Measurements from ENCODE around the gene ANKRD63.
A peak's percentile ranks its signal among the peaks of the same experiment; 100 is the strongest.

Gene ANKRD63

DNA sequence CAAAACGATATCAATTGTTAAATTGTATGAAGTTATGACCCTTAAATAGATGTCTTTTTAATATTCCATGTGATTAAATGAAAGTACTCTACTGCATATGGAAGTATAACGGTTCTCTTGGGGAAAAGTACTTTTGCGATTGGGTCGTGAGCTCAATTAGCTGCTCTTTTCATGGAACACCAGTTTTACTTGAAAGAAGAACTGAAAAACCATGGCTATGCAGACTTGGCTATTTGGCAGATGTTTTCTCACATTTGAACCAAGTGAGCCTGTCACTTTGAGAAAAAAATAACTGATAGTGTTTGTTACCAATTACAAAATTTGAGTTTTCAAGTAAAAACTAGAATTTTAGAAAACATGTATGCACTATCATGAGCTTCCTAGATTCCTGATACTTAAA, 34.7 kb upstream of the ANKRD63 start:
- H3K27me3 ChIP-seq = no peaks in the 10 kb centered on the region
- peaks cover 4% of the 10 kb centered on the region for H3K4me1 ChIP-seq
- no peak for TF ChIP-seq CTCF (IDR thresholded peaks at IDR 0.05; ENCODE audit: low read depth, low read length)
- H3K36me3 ChIP-seq = no peaks in the 10 kb centered on the region
- H3K4me3 ChIP-seq (ENCODE audit: low read depth, low read length) = no peak overlapping the region
- no peak for DNase-seq
- H3K9me3 ChIP-seq = no peaks in the 10 kb centered on the region

- peaks cover 4% of the 10 kb centered on the region for H3K4me1 ChIP-seq
- no peak for TF ChIP-seq CTCF (IDR thresholded peaks at IDR 0.05; ENCODE audit: low read depth, low read length)
- no peaks in the 10 kb centered on the region for H3K36me3 ChIP-seq
- DNase-seq = no peak
- H3K9me3 ChIP-seq = no peaks in the 10 kb centered on the region
- H3K4me3 ChIP-seq (ENCODE audit: low read depth, low read length) = no peak overlapping the region
- H3K27me3 ChIP-seq = no peaks in the 10 kb centered on the region
These were observed 34.1 kb upstream of the ANKRD63 start for GRCh38 chr15:40316931-40317330.

DNA sequence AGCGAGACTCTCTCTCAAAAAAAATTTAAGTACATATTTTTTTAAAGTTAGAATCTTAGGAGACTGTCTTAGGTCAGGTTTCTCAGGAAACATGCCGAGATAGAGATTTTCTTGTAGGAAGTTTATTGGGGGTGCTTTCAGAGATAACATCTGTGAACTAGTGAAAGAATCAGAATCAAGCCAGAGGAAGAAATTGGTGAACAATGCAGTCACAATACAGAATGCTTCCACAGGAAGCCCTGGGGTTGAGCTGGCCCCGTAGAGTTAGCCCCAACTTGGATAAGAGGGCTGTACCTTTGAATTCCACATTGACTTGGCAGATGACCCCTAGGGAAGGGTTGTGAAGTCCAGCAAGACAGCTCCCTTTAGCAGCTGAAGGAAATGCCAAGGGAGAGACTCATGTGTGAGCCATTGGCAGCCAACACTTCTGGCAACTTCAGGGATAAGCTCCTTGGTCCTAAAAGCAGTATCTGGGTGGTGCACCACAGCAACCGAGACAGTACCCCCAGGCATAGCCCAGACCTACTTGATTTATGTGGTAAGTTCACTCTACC, 31.9 kb upstream of the ANKRD63 start:
- no peak for TF ChIP-seq CTCF (IDR thresholded peaks at IDR 0.05; ENCODE audit: low read depth, low read length)

GRCh38 chr15:40313531-40314398, 30.9 kb upstream of the ANKRD63 start:
- H3K4me3 ChIP-seq (ENCODE audit: low read depth, low read length) = no peak overlapping the region
- H3K9me3 ChIP-seq = no peaks in the 10 kb centered on the region
- peak; percentile 53 for DNase-seq
- no peaks in the 10 kb centered on the region for H3K27me3 ChIP-seq
- no peaks in the 10 kb centered on the region for H3K36me3 ChIP-seq
- no peak for TF ChIP-seq CTCF (IDR thresholded peaks at IDR 0.05; ENCODE audit: low read depth, low read length)
- H3K4me1 ChIP-seq = no peaks in the 10 kb centered on the region

More for the DNA sequence above, 31.9 kb upstream of the ANKRD63 start:
- Histone ChIP-seq H3K27me3 (no peaks in the 10 kb centered on the region), H3K4me1 (no peaks in the 10 kb centered on the region), H3K9me3 (no peaks in the 10 kb centered on the region), H3K36me3 (no peaks in the 10 kb centered on the region), H3K4me3 (ENCODE audit: low read depth, low read length) (no peak overlapping the region)
- no peak for DNase-seq

DNA sequence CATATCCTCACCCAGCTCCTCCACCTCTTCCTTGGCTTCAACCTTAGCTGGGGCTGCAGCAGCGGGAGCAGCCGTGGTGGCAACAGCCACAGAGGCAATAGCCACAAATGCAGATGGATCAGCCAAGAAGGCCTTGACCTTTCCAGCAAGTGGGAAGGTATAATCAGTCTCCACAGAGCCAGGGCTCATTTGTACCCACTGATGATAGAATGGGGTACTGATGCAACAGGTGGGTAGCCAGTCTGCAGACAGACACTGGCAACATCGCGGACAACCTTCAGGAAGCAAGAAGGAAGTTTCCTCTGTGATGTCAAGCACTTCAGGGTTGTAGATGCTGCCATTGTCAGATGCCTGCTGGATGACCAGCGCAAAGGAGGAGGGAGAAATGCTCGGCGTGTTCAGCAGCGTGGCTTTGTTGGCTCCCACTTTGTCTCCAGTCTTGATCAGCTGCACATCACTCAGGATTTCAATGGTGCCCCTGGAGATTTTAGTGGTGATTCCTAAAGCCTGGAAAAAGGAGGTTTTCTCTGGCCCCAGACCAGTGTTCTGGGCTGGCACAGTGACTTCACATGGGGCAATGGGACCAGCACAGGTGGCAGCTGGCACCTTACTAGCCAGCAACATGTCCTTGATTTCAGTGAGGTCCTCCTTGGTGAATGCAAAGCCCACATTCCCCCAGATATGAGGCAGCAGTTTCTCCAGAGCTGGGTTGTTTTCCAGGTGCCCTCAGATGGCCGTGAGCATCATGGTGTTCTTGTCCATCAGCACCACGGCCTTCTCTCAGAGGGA, 29.7 kb upstream of the ANKRD63 start:
- DNase-seq = no peak
- Histone ChIP-seq H3K9me3 (no peaks in the 10 kb centered on the region), H3K27me3 (no peaks in the 10 kb centered on the region), H3K4me1 (no peaks in the 10 kb centered on the region), H3K36me3 (no peaks in the 10 kb centered on the region), H3K4me3 (ENCODE audit: low read depth, low read length) (no peak overlapping the region)
- TF ChIP-seq CTCF (IDR thresholded peaks at IDR 0.05; ENCODE audit: low read depth, low read length) = no peak

Measured in BE2C (cell line).